Lower leg skin (tissue), 4 donors: ENCODE measurements around the gene CBX3. TPM values are rescaled to one million over a fixed set of nuclear protein-coding genes. Genes with fewer than 3 reads are reported as not detected.
"Not testable (repeated sequence)": the region's sequence is repeated elsewhere in the genome, so short reads cannot be mapped to it uniquely, and the experiment has no call there.

Experiments
- DNase-seq, 2 donors: peaks; one replicate each; pipeline ENCODE4 v3.0.0-alpha.2; 2019; ENCODE audit warnings: low spot score in 2 of 2
- H3K4me3 ChIP-seq: fragments of 200-600 bp; sonication (generic); 2 replicates; pipeline ENCODE4 v1.5.1; 2017; ENCODE audit warnings: mild to moderate bottlenecking, low read depth; ENCODE audit not compliant: poor library complexity, severe bottlenecking
- POLR2A ChIP-seq, 2 donors: fragments of 450-650 bp; IDR thresholded peaks; one replicate each; pipeline ENCODE4 v1.6.1; 2016 to 2017; ENCODE audit warnings: antibody characterized with exemption in 2 of 2, mild to moderate bottlenecking in 1 of 2, moderate library complexity in 1 of 2
- WGBS, 2 donors: methylation state at CpG; one replicate each; pipeline ENCODE4 v1.1.5; 2018; 5-methylcytosine and 5-hydroxymethylcytosine counted together
- intact Hi-C: fragments of 100-400 bp; cut with DNase I; formaldehyde crosslinking; loops from one replicate; pipeline ENCODE4 v1.15.0; 2023; ENCODE audit warnings: low total_unique reads
- total RNA-seq, 4 donors: library from RNA; depleted of rRNA; stranded (reverse); fragments of >200 nt; gene quantifications; one replicate each; pipeline ENCODE4 v1.1.0, GENCODE V29; 2016
- TF ChIP-seq, protein P1 (sequence below), 3 donors: fragments of 450-650 bp; IDR thresholded peaks; one replicate each; pipeline ENCODE4 v1.5.1; 2016; ENCODE audit warnings: antibody characterized with exemption in 3 of 3, mild to moderate bottlenecking in 3 of 3, moderate library complexity in 2 of 3

The CBX3 gene
- total RNA-seq, 4 donors from 2014 or later, result 43.1 to 60.5 (median 51.9) TPM

GRCh38 chr7:26182283-26182682 is 19.3 kb upstream of the CBX3 start:
- WGBS, 2 donors, result 58 to 63% methylated on average over 6 of the region's 6 CpGs
- H3K4me3 ChIP-seq, result no peak overlapping the region
- intact Hi-C loops, result no loop called here
- DNase-seq, result no peak
- no peak for TF ChIP-seq POLR2A (IDR thresholded peaks at IDR 0.05)
- TF ChIP-seq, protein P1, sequence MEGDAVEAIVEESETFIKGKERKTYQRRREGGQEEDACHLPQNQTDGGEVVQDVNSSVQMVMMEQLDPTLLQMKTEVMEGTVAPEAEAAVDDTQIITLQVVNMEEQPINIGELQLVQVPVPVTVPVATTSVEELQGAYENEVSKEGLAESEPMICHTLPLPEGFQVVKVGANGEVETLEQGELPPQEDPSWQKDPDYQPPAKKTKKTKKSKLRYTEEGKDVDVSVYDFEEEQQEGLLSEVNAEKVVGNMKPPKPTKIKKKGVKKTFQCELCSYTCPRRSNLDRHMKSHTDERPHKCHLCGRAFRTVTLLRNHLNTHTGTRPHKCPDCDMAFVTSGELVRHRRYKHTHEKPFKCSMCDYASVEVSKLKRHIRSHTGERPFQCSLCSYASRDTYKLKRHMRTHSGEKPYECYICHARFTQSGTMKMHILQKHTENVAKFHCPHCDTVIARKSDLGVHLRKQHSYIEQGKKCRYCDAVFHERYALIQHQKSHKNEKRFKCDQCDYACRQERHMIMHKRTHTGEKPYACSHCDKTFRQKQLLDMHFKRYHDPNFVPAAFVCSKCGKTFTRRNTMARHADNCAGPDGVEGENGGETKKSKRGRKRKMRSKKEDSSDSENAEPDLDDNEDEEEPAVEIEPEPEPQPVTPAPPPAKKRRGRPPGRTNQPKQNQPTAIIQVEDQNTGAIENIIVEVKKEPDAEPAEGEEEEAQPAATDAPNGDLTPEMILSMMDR (IDR thresholded peaks at IDR 0.05), result no peak

- DNase-seq, result no peak
- intact Hi-C loops, result no loop called here
- TF ChIP-seq, protein P1 (IDR thresholded peaks at IDR 0.05), result no peak
- TF ChIP-seq POLR2A (IDR thresholded peaks at IDR 0.05), result no peak
- 77 to 82% methylated on average over 8 of the region's 8 CpGs for WGBS, 2 donors
- no peak overlapping the region for H3K4me3 ChIP-seq
These were observed 18.8 kb upstream of the CBX3 start for GRCh38 chr7:26182706-26183105.

DNA sequence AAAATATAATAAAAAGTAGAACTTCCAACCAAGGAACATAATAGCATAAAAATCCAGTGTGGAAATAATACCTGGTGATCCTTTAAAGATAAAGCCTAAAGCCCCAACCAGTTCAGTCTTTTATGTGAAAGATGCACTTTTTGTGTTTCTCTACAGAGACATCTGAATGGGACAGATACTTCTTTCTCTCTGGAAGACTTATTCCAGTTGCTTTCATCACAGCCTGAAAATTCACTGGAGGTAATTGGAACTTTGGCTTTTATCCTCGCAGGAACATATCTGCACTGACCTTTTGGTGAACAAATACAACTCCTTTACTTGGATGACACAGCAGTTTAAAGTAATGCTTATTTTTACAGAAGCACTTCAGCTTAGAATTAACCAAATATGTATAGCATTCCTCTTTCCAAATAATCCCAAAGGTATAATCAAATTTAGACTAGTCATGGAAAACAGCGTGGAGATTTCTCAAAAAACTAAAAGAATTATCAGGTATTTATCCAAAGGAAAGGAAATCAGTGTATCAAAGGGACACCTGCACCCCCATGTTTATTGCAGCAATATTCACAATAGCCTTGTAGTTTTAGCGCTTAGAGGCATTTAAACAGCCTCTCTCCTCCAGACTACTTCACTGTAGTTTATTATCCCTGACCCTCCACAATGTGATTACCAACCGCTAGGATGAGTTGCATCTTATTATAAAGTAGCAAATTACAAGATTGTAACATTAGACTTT is 17.8 kb upstream of the CBX3 start:
- 47 to 59% methylated on average over 4 of the region's 4 CpGs for WGBS, 2 donors
- no peak for DNase-seq
- intact Hi-C loops, result no loop called here
- TF ChIP-seq POLR2A (IDR thresholded peaks at IDR 0.05), result no peak
- TF ChIP-seq, protein P1 (IDR thresholded peaks at IDR 0.05), result no peak
- H3K4me3 ChIP-seq, result no peak overlapping the region

DNA sequence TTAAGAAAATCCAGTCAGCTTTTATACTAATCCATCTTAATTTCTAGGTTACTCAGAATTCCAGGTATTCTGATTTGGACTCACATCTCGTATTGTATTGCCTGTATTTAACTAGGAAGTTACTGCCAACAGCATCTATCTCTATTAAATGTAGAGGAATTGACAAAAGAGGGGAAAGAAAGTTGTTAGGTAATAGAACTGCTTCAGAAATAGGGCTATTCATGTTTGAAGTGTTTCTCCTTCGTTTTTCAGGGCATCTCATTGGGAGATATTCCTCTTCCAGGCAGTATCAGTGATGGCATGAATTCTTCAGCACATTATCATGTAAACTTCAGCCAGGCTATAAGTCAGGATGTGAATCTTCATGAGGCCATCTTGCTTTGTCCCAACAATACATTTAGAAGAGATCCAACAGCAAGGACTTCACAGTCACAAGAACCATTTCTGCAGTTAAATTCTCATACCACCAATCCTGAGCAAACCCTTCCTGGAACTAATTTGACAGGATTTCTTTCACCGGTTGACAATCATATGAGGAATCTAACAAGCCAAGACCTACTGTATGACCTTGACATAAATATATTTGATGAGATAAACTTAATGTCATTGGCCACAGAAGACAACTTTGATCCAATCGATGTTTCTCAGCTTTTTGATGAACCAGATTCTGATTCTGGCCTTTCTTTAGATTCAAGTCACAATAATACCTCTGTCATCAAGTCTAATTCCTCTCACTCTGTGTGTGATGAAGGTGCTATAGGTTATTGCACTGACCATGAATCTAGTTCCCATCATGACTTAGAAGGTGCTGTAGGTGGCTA is 17.1 kb upstream of the CBX3 start:
- H3K4me3 ChIP-seq, DNase-seq, intact Hi-C loops: not testable (repeated sequence)
- WGBS, 2 donors, result 57 to 66% methylated on average over 4 of the region's 4 CpGs

GRCh38 chr7:26185131-26185843 is 16.3 kb upstream of the CBX3 start:
- no peak overlapping the region for H3K4me3 ChIP-seq
- 91 to 92% methylated on average over 10 of the region's 10 CpGs for WGBS, 2 donors
- TF ChIP-seq, protein P1 (IDR thresholded peaks at IDR 0.05), result no peak
- no peak for TF ChIP-seq POLR2A (IDR thresholded peaks at IDR 0.05)
- no peak for DNase-seq
- intact Hi-C loops, result no loop called here

DNA sequence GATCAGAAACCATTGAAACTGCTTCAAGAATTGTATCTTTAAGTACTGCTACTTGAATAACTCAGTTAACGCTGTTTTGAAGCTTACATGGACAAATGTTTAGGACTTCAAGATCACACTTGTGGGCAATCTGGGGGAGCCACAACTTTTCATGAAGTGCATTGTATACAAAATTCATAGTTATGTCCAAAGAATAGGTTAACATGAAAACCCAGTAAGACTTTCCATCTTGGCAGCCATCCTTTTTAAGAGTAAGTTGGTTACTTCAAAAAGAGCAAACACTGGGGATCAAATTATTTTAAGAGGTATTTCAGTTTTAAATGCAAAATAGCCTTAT is 15.7 kb upstream of the CBX3 start:
- H3K4me3 ChIP-seq, result no peak overlapping the region
- no peak for DNase-seq
- no peak for TF ChIP-seq POLR2A (IDR thresholded peaks at IDR 0.05)
- TF ChIP-seq, protein P1 (IDR thresholded peaks at IDR 0.05), result no peak
- 95% methylated on average over 1 of the region's 1 CpG for WGBS, 2 donors
- intact Hi-C loops, result no loop called here
